GM19324 (cell line): ENCODE results near the gene ZNF837.

Source experiments
- ATAC-seq: cut with Tn5 transposase; IDR thresholded peaks from one replicate; pipeline ENCODE4 v1.9.1; 2021; ENCODE audit warnings: mild to moderate bottlenecking, moderate library complexity; ENCODE audit not compliant: unreplicated experiment, low FRiP score

ZNF837 gene

DNA sequence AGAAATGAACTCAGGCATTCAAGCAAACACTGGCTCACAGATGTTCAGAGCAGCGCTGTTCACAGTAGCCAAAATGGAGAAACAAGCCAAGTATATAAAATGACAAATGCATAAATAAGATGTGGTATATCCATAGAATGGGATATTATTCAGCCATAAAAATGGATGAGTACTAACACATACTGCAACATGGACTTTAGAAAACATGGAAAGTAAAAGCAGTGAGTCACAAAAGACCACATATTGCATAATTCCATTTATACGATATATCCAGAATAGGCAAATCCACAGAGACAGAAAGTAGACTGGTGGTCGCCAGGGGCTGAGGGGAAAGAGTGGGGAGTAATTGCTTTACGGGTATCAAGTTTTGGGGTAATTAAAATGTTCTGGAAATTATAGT lies 6.6 kb downstream of the ZNF837 start:
- ATAC-seq: no peak

DNA sequence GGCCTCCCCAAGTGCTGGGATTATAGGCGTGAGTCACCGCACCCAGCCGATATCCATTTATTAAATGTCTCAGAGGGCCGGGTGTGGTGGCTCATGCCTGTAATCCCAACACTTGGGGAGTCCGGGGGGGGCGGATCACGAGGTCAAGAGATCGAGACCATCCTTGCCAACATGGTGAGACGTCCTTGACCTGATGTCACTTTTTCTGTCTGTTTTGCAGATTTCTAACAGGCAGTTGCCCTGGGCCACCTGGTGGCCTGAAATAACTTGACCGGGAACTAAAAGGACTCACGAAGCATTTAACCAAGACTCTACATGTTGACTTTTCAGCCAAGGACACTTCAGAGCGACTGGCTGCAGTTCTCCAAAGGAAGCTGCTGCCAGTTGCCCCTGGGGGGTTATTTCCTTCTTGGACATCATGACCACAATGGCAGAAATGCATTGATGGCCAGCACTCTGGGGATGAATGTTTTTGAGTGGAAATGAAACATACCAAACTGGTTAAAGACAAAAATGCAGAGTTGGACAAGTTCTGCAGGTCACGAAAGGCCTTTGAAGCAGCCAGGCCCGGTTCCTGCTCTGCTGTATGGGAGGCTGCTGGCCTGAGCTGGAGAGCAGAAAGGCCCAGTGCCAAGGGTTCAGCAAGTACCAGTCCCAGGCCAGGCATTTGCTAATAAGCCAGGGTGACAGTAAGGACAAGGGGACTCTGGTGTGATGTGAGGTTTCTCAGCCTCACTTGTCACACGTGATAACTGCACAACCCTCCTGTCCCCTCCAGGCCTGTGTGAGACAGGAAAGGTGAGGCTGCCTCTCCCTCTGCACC lies 8.3 kb downstream of the ZNF837 start:
- no peak for ATAC-seq

DNA sequence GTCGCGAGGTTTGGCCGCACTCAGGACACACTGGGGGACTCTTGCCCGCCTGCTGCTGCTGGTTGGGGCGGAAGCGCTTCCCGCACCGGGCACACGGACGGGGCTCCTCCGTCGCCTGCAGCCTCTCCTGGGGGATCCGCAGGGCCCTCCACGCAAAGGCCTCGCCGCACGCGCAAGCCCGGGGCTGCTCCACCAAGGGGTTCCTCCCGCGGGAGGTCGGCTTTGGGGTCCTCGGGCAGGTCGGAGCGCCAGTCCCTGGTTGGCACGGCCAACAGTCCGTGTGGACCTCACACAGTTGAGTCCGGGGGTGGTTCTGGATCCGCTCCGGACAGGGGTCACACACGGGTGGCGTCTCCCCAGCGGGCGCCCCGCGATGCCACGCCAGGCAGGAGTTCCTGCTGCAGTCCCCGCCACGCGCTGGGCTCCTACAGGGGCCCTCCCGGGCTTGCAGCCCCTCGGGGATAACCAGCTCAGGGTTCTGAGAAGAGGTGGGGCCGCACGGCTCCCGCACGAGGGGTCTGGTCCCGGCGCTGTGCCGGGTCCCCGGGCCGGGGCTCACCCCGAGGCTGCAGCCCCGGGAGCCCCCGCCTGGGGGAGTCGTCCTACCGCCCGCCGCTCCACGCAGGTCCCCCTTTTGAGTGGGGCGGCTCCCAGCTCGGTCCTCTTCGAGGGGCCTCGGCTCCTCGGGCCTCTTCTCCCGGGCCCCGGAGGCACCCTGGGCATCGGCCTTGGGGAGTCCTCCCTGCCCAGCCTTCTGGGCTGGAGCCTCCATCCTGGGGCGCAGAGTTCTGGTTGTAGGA lies 12.1 kb downstream of the ZNF837 start:
- no peak for ATAC-seq

DNA sequence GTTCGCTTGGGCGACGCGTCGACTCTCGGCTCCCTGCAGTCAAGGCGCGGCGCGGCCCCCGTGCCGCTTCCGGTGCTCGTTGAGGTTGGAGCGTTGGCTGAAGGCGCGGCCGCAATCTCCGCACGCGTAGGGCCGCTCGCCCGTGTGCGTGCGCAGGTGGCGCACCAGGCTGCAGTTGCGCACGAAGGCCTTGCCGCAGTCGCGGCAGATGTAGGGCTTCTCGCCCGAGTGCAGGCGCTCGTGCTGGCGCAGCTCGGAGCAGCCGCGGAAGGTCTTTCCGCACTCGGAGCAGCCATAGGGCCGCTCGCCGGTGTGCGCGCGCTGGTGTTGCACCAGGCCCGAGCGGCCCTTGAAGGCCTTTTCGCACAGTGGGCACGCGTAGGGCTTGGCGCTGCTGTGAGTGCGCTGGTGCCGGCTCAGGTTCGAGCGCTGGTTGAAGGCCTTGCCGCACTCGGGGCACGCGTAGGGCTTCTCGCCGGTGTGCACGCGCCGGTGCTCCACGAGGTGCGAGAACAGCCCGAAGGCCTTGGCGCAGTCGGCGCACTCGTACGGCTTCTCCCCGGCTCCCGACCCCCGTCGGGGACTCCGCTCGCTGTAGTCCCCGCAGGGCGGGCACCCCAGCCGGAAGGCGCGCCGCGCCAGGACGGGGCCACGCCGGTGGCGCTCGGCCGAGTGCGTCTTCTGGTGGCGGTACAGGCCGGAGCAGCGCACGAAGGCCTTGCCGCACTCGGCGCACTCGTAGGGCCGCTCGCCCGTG lies 13.0 kb downstream of the ZNF837 start:
- no peak for ATAC-seq

DNA sequence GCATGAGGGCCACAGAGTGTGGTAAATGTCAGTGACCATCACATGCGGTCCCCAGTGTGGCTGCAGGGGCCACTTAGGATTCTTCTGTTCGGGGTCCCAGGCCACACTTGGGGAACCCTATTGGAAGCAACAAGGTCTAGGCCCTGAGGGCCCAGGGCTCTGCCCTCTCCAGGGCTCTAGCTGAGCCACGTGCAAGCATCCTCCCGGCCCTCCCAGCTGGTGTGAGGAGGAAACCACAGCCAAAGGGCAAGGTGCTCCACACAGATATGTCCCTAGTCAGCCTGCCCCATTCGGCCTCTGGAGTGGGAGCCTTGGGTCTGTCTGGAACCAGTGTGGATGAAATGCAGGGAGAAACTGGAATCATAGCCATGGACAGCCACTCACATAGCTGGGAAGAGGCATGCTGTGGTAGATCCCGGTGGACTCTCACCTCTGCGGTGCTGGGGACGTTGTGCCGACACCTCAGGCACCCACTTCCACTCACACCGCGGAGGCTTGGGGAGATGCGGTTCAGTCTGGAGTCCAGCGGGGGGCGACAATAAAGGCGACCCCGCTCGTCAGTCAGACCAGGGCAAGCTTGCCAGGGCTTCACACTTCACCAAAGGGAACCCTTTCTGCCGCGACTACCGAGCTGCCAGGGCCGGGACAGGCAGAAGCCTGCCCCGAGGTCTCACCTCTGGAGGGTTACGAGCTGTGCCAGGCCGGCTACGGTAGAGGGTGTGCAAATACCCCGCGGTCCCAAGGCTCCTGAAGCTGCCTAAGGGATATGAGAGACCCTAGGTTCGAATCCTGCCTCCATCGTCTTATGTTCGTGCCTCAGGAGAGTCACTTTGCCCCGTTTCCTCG lies 14.0 kb downstream of the ZNF837 start:
- no peak for ATAC-seq

DNA sequence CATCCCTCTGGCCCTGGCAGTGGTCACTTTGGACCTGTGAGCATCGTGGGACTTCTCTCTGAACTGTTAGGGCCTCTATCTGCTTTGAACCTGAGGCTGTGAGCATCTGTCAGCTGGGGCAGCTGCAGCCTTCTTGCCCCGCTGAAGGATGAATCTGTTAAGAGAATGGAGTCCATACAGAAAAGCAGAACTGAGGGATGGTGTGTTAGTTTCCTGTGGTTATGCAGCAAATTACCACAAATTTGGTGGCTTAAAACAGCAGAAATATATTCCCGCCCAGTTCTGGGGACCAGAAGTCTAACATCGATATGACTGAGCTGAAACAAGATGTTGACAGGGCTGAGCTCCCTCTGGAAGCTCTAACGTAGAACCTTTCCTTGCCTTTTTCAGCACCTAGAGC lies 16.7 kb downstream of the ZNF837 start:
- no peak for ATAC-seq

DNA sequence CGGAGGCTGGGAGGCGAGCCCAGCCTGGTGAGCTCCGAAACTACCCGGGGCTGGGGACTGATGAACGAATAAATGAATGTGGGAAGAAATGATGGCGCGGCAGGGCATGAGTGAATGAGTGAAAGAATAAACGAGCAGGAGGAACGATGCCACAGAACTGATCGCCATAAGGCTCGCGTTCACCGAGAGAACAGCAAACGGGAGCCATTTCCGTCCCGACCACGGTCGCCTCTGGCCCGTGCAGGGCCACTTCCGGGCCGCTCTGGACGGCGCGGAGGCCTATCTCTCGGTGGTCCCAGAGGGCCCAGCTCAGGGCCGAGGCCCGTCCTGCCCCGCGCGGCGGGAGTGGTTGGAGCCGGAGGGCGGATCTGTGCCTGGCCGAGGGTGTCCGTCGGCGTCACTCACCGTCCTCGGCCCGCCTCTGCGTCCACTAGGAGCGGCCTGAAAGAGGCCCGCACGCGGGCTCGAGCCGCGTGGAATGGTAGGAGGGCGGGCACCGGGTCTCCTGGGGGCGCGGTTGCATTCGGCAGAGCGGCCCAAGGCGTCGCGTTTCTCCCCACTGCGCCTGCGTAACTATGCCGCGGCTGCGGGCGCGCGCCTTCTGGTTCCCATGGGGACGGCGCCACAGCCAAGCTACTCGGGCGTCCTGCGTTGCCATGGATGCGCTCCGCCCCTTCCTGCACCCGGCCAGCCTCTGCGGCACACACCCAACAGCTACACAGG lies 18.4 kb downstream of the ZNF837 start, which contains the start of gene ZNF497:
ZNF497 (minus strand) TSS at position 480 of the 723 bp plus-strand sequence. CDS start 5,116 bp downstream, outside the sequence.
- peak; percentile 86 for ATAC-seq

DNA sequence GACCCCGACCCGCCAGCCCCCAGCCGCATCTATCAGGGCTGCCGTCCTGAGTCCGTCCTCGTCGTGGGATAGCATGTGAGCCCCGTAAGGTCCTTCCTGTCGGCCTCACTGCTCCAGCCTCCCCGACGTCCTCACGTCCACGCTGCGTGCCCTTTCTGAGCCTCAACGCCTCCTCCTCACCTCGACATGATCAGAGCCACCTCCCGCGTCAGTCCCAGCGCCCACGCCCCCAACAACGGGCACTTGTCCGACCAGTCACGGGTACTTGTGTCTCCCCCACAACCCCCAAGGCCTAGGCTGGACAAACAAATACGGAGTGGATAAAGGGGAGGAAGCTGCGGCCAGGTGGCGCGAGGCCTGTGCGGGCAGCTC lies 18.9 kb downstream of the ZNF837 start:
- peak; percentile 9 for ATAC-seq

DNA sequence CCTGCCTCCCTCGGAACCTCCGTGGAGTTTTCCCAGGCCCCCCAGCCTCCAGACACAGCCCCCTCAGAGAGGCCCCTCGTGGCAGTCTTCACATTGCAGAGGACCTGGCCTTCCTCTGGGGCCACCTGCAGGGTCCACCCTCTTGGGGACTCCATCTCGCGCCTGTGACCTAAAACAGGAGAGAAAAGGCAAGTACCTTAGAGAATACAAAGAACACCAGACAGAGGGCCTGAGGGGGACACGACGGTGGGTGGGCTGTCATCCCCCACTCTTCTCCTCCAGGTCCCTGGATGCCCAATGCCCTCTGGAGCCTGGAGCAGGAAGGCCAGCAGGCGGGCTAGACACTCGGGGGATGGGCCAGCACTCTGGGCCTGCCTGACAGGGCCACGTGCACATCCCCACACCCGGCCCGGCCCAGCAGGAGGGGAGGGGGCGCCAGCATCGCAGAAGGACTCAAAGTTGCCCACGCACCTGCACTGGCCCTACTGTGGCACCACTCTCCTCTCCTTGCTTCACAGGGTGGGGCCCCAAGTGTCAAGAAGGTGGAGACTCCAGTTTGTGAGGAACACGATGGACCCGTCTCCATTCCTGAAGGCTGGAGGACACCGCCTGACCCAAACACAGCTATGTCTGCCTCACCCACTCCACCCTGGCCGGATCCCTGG lies 23.2 kb downstream of the ZNF837 start:
- ATAC-seq: no peak

DNA sequence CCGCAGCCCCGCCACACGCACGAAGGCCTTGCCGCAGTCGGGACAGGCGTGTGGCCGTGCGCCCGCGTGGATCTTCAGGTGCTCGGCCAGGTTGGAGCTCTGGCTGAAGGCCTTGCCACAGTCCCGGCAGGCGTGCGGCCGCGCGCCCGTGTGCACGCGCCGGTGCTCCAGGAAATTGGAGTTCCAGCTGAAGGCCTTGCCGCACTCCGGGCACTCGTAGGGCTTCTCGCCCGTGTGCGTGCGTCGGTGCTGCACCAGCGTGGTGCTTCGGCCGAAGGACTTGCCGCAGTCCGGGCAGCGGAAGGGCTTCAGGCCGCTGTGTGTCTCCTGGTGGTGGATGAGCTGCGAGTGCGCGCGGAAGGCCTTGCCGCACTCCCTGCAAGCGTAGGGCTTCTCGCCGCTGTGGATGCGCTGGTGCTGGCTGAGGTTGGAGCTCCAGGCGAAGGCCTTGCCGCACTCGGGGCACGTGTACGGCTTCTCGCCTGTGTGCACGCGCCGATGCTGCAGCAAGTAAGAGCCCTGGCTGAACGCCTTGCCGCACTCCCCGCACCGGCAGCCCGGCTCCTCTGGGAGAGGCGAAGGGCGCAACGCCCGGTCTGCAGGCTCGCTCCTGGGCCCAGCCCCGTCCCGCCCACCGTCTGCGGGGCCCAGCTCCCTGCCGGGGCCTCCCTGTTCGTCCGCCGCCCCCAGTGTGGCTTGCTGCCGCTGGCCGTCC lies 23.9 kb downstream of the ZNF837 start:
- ATAC-seq: no peak

DNA sequence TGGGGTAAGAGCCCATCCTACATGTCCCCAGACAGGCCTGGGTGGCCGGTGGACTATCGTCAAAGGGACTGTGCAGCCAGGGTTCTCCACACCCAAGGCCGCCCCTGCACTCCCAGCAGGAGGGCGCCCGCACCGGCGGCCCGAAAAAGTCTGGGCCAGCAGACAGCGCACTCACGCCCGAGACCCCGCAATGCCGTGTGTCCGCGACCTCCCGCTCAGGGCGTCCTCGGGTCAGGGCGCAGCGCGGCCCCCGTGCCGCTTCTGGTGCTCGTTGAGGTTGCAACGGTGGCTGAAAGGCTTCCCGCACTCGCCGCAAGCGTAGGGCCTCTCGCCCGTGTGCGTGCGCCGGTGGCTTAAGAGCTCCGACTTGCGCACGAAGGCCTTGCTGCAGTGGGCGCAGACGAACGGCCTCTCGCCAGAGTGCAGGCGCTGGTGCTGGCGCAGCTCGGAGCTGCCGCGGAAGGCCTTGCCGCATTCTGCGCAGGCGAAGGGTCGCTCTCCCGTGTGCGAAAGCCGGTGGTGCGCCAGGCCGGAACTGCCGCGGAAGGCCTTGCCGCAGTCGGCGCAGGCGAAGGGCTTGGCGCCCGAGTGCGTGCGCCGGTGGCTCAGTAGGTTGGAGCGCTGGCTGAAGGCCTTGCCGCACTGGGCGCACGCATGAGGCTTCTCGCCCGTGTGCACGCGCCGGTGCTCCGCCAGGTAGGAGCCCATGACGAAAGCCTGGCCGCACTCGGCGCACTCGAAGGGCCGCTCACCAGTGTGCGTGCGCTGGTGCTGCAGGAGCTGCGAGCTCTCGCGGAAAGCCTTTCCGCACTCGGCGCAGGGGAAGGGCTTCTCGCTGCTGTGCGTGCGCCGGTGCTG lies 24.7 kb downstream of the ZNF837 start:
- no peak for ATAC-seq

DNA sequence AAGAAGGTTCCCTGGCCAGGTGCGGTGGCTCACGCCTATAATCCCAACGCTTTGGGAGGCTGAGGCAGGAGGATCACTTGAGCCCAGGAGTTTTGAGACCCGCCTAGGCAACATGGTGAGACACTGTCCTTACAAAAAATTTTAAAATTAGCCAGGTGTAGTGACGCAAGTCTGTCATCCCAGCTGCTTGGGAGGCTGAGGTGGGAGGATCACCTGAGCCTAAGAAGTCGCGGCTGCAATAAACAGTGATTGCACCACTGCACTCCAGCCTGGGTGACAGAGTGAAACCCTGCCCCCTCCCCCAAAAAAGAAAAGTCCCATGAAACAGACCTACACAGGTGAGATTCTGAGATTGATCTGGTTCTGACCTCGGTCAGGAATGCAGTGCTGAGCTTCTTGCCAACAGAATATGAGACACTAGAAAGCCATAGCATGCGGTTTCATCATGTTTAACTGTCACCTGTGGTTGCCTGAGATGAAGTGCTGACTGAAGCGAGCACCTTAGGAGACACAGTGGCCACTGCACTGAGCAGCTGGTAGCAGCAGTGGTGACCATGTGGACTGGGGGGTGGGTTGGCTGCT lies 25.5 kb downstream of the ZNF837 start:
- ATAC-seq: no peak

DNA sequence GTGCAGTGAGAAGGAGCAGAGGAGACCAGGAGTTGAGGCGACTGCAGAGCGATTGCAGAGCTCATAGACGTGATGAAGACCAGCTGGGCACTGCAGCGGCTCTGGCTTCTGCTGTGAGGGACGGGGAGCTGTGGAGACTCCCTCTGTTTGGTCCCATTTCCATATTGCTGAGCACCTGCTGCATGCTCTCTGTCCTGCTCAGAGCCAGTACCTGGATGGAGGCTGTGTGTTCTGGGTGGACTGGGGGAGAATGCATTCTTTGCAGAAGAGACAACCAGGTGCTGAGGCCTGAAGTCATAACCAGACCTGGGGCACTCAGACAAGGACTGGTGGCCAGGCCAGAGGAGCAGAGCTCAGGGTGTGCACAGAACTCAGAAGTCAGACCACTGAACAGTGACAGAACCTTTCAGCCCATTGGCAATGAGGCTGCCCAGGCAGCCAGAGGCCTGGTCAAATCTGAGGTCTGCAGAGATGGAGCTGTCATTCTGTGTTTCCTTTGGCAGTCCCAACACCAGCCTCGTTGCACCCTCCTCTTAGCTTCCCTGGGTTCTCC lies 26.3 kb downstream of the ZNF837 start:
- ATAC-seq: no peak

DNA sequence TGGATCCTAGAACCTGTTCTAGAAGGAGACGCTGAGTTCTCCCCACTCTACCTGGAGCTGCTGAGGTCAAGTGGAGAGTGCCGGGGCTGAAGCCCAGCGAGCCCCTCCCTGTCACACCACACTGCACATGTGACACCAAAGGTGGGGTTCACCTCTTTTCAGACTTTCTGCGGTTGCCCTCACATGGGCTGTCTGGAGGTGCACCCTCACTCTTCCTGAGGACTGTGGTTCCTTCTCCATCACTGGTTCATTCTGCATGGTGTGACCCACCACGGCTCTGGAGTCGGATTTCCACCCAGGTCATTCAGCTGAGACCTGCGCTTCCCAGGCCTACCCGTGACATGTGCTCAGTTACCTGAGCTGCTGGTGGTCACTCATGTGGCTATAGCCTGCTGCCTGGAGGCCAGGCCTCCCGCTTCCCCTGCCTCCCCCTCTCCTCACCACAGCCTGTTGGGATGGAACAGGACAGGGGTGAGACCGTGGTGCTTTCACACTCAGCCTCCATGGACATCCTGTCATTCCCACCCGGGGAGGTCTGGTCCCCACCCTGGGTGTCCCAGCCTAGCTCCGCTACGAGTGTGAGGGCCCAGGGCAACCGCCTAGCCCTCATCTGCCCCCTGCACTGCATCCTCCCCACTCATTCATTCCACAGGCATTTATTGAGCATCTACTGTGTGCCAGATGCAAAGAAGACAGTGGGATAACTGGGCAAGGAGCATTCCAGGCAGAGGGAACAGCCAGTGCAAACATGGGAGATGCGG lies 26.9 kb downstream of the ZNF837 start:
- ATAC-seq: no peak

DNA sequence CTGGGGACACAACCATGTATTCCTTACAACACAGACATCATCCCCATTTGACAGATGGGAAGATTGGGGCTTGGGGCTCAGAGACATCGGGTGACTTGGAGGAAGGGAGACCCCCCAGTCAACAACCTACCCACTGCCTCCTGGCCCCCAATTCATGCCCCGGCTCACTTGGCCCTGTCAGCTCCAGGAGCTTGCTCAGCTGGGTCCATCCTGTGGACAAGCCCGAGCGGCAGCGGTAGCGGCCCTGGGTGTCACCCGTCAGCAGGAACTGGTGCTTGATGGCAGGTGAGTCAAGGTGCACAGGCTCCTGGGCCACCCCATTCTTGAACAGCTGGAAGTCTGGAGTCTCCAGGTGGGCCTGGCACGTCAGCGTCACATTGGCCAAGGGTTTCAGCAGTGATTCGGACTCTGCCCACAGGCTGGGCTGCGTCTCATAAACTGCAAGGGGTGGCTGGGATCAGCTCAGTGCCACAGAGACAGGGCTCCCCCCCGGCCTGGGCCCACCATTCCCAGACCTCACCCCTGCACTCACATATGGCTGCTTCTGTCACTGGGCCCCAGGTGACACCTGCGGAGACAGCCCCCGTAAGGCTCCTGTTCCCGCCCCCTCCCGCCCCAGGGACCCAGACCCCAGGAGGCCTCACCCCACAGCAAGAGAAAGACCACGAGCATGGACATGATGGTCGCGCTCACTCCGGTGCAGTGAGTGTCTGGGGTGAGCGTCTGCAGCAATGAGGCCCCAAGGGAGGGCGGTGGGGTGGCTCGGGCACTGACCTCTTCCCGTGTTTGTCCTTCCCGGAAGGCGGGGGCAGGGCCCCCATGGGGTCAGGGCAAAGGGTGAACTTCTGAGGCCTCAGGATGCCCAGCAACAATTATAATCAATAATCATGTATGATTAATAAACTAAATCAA lies 27.8 kb downstream of the ZNF837 start, which contains the start of gene A1BG:
A1BG (minus strand) TSS at position 733 of the 912 bp plus-strand sequence; CDS start at position 678, 55 bp downstream.
- no peak for ATAC-seq
